ENCODE measurements around the gene ACACA. TPM values are rescaled to one million over a fixed set of nuclear protein-coding genes. Genes with fewer than 3 reads are reported as not detected.

The ACACA gene
- total RNA-seq, 4 donors from 2014 or later: 47.9 to 56.2 (median 51.4) TPM

- Histone ChIP-seq H3K9me3 (no peaks in the 10 kb centered on the region), H3K36me3 (peaks cover 3% of the 10 kb centered on the region), H3K27ac (peak overlapping the region; percentile 57), H3K4me1 (peaks cover 31% of the 10 kb centered on the region), H3K4me3 (no peak overlapping the region), H3K27me3 (no peaks in the 10 kb centered on the region)
- WGBS: 53% methylated on average over 2 of the region's 2 CpGs
- TF ChIP-seq POLR2AphosphoS5 (IDR thresholded peaks at IDR 0.05): no peak
- no peak for TF ChIP-seq POLR2A (IDR thresholded peaks at IDR 0.05)
- TF ChIP-seq EP300 (IDR thresholded peaks at IDR 0.05): no peak
- TF ChIP-seq, protein P1, sequence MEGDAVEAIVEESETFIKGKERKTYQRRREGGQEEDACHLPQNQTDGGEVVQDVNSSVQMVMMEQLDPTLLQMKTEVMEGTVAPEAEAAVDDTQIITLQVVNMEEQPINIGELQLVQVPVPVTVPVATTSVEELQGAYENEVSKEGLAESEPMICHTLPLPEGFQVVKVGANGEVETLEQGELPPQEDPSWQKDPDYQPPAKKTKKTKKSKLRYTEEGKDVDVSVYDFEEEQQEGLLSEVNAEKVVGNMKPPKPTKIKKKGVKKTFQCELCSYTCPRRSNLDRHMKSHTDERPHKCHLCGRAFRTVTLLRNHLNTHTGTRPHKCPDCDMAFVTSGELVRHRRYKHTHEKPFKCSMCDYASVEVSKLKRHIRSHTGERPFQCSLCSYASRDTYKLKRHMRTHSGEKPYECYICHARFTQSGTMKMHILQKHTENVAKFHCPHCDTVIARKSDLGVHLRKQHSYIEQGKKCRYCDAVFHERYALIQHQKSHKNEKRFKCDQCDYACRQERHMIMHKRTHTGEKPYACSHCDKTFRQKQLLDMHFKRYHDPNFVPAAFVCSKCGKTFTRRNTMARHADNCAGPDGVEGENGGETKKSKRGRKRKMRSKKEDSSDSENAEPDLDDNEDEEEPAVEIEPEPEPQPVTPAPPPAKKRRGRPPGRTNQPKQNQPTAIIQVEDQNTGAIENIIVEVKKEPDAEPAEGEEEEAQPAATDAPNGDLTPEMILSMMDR (IDR thresholded peaks at IDR 0.05): no peak
- no peak for DNase-seq (ENCODE audit: low spot score in 2 of 2)
These were observed 106.0 kb downstream of the ACACA start for GRCh38 chr17:37300683-37301082.

DNA sequence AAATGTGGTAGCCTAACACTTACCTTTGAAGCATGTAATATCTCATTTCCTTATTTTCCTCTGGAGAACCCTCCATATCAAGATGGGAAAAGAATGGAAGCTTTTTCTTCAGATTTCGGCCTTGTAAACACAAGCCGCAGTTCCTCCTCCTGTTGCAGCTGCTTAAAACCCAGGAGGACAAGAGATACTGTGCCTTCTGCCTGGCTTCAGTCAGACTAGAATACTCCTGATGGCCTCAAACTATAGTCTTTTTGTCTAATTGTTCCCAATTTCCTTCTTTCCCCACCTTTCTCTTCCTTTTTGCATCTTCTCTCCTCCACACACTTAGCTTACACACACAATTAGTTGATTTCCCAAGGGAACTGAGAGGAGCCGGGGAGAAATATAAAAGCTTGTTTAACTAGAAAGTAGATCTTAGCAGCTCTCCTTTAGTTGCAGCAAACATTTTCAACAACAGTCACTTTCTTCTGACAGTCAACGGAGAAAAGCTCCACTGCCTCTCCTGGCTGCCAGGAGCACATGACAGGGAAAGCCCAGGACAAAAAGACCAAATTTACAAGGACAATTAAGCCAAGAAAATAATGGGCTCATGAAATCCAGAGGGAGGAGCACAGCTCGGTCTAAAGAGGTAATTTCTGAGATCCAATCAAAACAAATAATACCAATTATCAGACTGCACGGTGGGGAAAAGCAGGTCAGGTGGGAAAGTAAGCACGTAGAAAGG lies 107.2 kb downstream of the ACACA start:
- DNase-seq (ENCODE audit: low spot score in 2 of 2): no peak
- Histone ChIP-seq H3K9me3 (no peaks in the 10 kb centered on the region), H3K27ac (peak overlapping the region; percentile 57), H3K36me3 (peaks cover 3% of the 10 kb centered on the region), H3K4me3 (peak overlapping the region; percentile 4), H3K4me1 (peaks cover 31% of the 10 kb centered on the region), H3K27me3 (no peaks in the 10 kb centered on the region)
- WGBS: 45% methylated on average over 7 of the region's 7 CpGs
- no peak for TF ChIP-seq POLR2AphosphoS5 (IDR thresholded peaks at IDR 0.05)
- TF ChIP-seq, protein P1 (IDR thresholded peaks at IDR 0.05): no peak
- no peak for TF ChIP-seq EP300 (IDR thresholded peaks at IDR 0.05)
- TF ChIP-seq POLR2A (IDR thresholded peaks at IDR 0.05): no peak

DNA sequence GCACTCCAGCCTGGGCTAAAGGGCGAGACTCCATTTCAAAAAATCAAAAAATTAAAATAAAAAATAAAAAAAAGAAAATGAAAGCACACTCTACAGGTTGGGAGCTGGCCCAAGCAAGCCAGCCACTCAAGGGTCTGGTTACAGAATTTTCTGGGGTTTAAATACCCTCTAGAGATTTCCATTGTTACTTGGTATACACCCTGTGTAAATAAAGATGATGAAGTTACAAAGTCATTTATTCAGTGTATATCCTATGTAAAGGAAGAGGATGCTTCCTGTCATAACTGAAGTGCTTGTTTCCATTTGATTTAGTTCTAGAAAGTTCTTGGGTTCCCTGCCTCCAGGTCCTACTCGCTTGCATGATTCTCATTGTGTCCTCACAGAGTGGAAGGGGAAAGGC lies 110.7 kb downstream of the ACACA start:
- Histone ChIP-seq H3K9me3 (no peaks in the 10 kb centered on the region), H3K36me3 (no peaks in the 10 kb centered on the region), H3K4me1 (peaks cover 23% of the 10 kb centered on the region), H3K4me3 (no peak overlapping the region), H3K27ac (no peak overlapping the region), H3K27me3 (no peaks in the 10 kb centered on the region)
- TF ChIP-seq EP300 (IDR thresholded peaks at IDR 0.05) (no peak), POLR2A (IDR thresholded peaks at IDR 0.05) (no peak), POLR2AphosphoS5 (IDR thresholded peaks at IDR 0.05) (no peak)
- TF ChIP-seq, protein P1 (IDR thresholded peaks at IDR 0.05): no peak
- WGBS: 93% methylated on average over 2 of the region's 2 CpGs
- no peak for DNase-seq (ENCODE audit: low spot score in 2 of 2)

DNA sequence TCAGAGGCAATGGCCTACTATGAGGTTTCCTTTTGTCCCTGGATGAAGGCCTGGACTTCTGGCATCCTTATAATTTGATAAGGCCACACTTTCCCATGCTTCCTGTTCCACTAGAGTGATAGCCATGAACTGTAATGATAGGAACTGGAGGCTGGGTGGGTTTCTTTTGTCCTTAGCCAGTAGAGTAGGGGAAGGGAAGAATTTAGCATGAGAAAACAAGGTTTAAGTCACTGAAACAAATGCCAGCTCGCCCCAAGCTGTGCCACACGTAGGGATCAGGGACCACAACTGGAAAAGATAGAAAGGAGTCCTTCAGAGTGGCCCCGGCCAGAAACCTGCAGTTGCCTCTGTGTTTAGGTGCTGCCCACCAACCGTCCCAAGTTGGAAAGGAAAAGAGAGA lies 111.7 kb downstream of the ACACA start:
- no peak overlapping the region for H3K27ac ChIP-seq
- peaks cover 13% of the 10 kb centered on the region for H3K4me1 ChIP-seq
- no peak overlapping the region for H3K4me3 ChIP-seq
- H3K36me3 ChIP-seq: no peaks in the 10 kb centered on the region
- no peaks in the 10 kb centered on the region for H3K9me3 ChIP-seq
- WGBS: 97% methylated on average over 4 of the region's 4 CpGs
- TF ChIP-seq POLR2AphosphoS5 (IDR thresholded peaks at IDR 0.05): no peak
- TF ChIP-seq, protein P1 (IDR thresholded peaks at IDR 0.05): no peak
- no peak for TF ChIP-seq EP300 (IDR thresholded peaks at IDR 0.05)
- no peak for TF ChIP-seq POLR2A (IDR thresholded peaks at IDR 0.05)
- DNase-seq (ENCODE audit: low spot score in 2 of 2): no peak
- H3K27me3 ChIP-seq: no peaks in the 10 kb centered on the region

DNA sequence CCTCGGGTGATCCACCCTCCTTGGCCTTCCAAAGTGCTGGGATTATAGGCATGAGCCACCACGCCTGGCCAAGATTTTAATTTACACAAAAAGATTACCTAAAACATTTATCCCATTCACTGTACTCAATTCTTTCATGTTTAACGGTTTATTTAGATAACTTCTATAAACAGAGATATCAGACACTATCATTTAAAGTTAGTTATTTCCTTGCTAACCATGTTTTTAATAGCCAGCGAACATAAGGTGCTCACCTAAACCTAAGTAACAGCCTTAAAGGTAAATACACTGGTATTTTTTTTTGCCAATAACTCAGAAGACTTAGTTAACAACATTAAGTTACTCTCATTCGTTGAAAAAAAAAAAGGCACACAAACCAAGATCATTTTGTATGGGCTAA lies 112.9 kb downstream of the ACACA start:
- no peak for TF ChIP-seq EP300 (IDR thresholded peaks at IDR 0.05)
- no peak for TF ChIP-seq POLR2A (IDR thresholded peaks at IDR 0.05)
- no peak for TF ChIP-seq POLR2AphosphoS5 (IDR thresholded peaks at IDR 0.05)
- TF ChIP-seq, protein P1 (IDR thresholded peaks at IDR 0.05): no peak
- no peaks in the 10 kb centered on the region for H3K9me3 ChIP-seq
- H3K4me3 ChIP-seq: no peak overlapping the region
- H3K4me1 ChIP-seq: peaks cover 2% of the 10 kb centered on the region
- no peaks in the 10 kb centered on the region for H3K27me3 ChIP-seq
- no peaks in the 10 kb centered on the region for H3K36me3 ChIP-seq
- no peak overlapping the region for H3K27ac ChIP-seq
- no peak for DNase-seq (ENCODE audit: low spot score in 2 of 2)
- whole genome bisulfite sequencing: 94% methylated on average over 5 of the region's 5 CpGs

All from suprapubic skin (tissue), 4 donors.